ENCODE measurements around the gene SHISA2. TPM values are rescaled to one million over a fixed set of nuclear protein-coding genes. Genes with fewer than 3 reads are reported as not detected.

The SHISA2 gene
- polyA plus RNA-seq, 1 donor = 64.5 TPM

- no peak for DNase-seq
Measured at GRCh38 chr13:26051231-26051656, 572 bp downstream of the SHISA2 start.

DNA sequence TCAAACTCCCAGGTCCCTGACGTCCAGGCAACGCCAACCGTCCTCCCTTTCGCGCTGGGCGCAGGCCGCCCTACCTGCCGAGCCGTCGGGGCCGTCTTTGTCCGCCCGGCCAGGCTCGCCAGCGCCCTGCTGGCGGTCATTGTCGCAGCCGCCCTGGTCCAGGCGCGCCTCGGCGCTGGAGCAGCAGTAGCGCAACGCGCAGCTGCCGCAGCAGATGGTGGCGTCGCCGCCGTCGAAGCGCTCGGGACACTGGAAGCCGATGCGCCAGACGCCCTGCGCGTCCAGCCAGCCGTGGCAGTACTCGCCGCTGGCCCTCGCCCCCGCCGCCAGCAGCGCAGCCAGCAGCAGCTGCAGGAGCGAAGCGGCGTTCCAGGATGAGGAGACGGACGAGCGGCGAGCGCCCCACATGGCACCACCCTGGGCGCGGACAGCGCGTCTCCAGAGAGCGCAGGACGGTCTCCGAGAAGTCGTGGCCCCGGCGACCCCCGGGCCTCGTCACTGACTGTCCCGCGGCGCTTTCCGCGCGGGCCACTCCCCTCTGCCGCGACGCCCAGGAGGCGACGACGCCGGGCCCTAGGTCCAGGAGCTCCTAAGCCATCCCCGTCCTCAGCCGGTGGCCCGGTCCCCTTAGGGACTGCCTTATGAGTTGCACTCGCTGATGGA is 1.1 kb downstream of the SHISA2 start:
- DNase-seq = no peak

DNA sequence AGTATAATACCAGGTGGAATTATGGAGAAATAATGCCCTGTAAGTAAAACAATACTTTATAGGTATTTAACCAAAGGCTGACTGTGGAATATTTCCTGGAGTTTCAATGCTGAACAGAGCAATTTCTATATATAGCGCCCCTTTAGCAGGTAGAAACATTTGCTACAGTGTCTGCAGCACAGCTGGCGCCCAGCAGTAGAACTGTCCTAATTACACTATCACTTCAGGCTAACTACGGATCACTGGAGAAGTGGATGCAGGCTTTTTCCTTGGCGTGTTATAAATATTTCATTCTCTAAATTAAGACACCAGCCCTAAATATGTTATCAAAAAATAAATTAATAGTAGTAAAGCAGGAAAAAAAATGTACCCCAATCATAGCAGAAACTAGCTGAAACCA is 3.1 kb downstream of the SHISA2 start:
- DNase-seq = no peak

GRCh38 chr13:26047040-26047439 is 4.8 kb downstream of the SHISA2 start:
- DNase-seq = no peak

- no peak for DNase-seq
Measured at GRCh38 chr13:26046639-26047038, 5.2 kb downstream of the SHISA2 start.

DNA sequence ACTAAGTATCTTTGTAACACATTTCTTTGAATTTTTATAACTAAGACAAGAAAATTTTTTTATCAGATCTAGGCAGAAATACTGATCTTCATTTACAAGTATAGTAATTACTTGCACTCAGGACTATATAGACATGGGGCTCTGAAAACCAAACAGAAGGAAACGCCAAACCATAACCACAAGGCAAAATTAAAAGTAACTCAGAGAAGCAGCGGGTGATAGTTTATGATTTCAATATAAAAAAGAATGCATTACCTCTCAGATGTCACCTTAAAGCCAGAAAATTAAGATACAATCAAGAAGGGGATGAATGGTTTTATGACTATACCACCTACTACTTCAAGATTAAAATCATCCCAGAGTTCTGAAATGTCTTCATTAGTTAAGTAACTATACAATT is 6.7 kb downstream of the SHISA2 start:
- no peak for DNase-seq

GRCh38 chr13:26042785-26043184 is 9.0 kb downstream of the SHISA2 start:
- no peak for DNase-seq

DNA sequence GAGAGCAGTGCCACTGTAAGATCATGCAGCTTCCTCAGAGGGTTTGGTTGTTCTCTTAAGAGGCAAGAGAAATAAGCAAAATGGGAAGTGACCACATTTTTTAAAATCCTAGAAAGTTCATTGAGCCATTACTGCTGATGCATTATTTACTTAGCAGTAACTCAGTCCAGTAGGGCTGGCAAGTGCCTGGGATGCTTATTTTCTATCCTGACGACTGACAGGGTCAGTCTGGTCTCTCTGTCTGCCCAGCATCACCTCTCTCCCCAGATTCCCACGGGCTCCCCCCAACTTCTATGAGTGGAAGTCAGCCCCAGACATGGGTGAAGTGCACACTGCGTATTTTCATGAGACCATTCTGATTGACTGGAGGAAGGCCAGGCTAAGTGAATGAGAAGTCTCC is 10.4 kb downstream of the SHISA2 start:
- no peak for DNase-seq

DNA sequence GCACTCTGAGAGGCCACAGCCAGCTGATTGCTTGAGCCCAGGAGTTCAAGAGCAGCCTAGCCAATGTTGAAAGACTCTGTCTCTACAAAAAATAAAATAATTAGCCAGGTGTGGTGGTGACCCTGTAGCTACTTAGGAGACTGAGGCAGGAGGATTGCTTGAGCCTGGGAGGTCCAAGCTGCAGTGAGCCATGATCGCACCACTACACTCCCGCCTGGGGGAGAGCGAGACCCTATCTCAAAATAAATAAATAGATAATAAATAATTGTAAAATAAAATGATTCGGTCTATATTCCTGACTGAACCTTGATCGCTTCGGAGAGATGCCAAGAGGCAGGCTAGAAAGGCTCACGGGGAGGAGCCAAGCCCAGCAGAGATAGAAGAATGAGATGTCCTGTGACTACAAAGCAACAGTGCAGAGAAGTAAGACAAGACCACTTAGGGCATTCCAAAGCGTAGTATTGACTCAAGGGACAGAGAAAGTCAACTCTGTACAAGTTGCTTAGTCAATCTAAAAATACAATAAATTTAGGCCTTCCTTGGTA is 12.8 kb downstream of the SHISA2 start:
- no peak for DNase-seq

- DNase-seq = no peak
Measured at GRCh38 chr13:26037302-26037701, 14.5 kb downstream of the SHISA2 start.

DNA sequence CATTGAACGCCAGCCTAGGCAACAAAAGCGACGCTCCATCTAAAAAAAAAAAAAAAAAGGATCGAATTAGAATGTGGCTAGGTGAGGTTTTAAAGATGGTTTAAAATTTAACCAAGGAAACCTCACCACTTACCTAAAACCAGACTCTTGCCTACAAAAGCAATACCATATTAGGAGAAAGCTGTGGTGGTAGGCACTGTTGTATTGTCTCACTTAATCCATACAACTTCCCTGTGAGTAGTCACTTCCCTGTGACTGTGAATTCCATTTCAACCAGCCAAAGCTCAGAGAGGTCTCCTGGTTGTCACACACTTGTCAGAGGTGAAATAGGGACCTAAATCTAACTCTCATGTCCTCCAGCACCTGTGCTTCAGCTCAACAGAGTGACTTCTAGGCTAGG is 15.4 kb downstream of the SHISA2 start:
- no peak for DNase-seq

DNA sequence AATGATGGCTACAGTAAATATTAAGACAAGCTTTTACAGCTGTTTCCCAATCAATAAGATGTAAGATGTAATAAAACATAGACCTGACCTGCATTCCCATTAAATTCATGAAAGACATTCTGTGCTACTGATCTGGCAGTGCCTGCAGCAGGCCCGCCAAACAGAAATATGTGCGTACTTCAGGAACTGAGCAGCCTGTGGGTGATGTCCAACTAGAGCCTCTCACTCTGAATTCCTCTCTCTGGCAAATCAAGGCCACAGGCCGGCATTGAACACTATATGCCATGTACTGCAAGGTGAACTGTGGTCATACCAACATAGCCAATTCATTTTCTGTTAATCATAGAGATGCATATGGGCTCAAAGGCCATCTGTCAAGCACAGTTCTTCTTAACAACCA is 17.8 kb downstream of the SHISA2 start:
- DNase-seq = no peak

DNA sequence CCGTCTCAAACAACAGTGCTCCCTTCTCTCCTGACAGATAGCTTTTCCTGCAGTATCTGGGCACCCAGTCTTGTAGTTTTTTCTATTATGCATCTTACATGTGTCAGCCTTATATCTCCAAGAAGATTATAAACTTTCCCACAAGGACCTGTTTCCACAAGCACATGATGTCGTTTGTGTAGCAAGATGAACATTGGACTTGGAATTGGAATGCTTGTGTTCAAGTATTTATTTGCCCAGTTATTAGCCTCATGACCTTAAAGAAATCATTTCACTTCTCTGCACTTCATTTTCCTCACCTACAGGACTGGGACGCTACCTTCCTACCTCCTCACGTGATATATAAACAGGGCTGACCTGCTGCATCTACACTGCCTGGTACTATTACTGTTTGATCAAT is 21.5 kb downstream of the SHISA2 start:
- DNase-seq = no peak

- DNase-seq = no peak
Measured at GRCh38 chr13:26029581-26030136, 22.2 kb downstream of the SHISA2 start.

- DNase-seq = no peak
Measured at GRCh38 chr13:26026211-26026610, 25.6 kb downstream of the SHISA2 start.

- DNase-seq = no peak
Measured at GRCh38 chr13:26025771-26026170, 26.0 kb downstream of the SHISA2 start.

- DNase-seq = no peak
Measured at GRCh38 chr13:26025196-26025595, 26.6 kb downstream of the SHISA2 start.

DNA sequence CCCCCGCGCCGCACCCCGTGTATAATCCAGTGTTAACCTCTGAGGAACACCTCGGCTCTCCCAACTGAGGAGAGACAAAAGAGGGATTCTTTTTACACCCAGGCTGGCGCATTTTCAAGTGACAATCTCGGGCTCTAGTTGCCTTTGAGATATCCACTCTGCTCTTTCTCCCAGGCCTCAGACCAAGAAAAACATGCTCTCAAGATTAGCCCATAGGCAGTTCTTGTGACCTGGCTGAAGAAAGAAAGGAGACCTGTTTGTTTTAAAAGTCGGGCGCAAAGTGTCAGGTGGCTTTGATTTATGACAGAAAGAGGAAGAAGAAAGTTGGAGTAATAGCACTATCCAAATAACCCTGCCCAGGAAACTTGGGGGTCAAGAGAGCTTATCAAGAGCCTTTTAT is 27.3 kb downstream of the SHISA2 start:
- peak; percentile 49 for DNase-seq

GRCh38 chr13:26022538-26023292 is 29.1 kb downstream of the SHISA2 start:
- peak; percentile 77 for DNase-seq

GRCh38 chr13:26021956-26022355 is 29.9 kb downstream of the SHISA2 start:
- DNase-seq = no peak

DNA sequence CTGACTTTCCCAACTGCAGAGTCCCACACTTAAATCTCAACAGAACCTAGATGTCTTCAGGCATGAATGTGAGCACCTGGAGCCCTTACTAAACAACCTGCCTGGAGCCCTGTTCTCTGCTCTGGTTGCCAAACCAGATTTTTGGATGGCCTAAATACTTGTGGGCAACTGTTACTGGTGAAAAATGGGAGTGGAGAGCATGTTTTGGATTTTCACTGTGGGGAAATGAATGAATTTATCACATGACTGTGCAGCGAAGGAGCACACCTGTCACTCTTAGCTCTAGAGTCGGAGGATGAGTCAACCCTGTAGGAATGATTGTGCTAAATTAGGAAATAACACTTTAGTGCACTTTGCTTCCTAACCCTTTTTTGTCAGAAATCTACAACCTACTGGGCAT is 30.3 kb downstream of the SHISA2 start:
- DNase-seq = no peak

DNA sequence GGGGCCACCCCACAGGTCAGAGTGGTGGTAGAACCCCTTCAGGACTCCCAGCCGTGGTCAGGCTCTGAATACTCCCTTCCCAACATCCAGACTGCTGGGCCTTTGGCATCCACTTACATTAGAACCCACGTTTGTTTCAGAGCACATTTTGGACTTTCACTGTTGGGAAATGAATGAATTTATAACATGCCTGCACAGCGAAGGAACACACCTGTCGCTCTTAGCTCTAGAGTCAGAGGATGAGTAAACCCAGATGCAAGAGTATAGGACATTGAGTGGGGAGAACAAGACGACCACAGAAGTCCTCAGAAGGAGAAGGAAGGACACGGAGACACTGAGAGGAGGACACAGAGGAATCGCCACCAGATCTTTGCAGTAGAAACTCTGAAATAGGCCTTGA is 30.9 kb downstream of the SHISA2 start:
- no peak for DNase-seq

Measured in left kidney (tissue), 2 donors.